Suprapubic skin (tissue), 4 donors: Measurements from ENCODE around the gene ZNF776.

ENCODE experiments used
- CTCF ChIP-seq, 2 donors: fragments of 200-600 bp in 1 of 2; fragments of 450-650 bp in 1 of 2; sonication (generic) in 1 of 2; IDR thresholded peaks; one replicate each; pipeline ENCODE4 v1.5.1; 2016 to 2019; ENCODE audit warnings: antibody characterized with exemption in 2 of 2, mild to moderate bottlenecking in 1 of 2, moderate library complexity in 1 of 2
- EP300 ChIP-seq: sonication (generic); formaldehyde crosslinking; IDR thresholded peaks from one replicate; pipeline ENCODE4 v1.6.1; 2017; ENCODE audit warnings: antibody characterized with exemption
- POLR2AphosphoS5 ChIP-seq, 3 donors: sonication (generic); formaldehyde crosslinking; IDR thresholded peaks; one replicate each; pipeline ENCODE4 v1.6.1; 2017; ENCODE audit warnings: antibody characterized with exemption in 3 of 3

DNA sequence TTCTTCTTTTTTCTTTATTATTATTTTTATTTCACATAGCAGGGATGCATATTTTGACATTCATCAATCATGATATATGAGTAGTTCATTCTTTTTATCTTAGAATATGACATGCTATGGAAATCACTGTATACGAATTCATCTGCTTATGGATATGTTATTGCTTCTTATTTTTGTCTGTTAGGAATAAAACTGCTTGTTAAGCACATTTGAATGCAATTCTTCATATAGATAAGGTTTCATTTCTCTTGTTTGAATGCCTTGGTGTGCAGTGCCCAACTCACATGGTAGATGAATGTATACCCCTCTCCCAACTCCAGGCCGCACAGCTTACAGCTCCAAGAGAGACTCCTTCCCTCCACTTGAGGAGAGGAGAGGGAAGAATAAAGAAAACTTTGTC, 11.3 kb downstream of the ZNF776 start:
- TF ChIP-seq CTCF (IDR thresholded peaks at IDR 0.05) (no peak), EP300 (no peak), POLR2AphosphoS5 (IDR thresholded peaks at IDR 0.05) (no peak)
